Parathyroid adenoma (tissue), 2 donors: ENCODE results near the gene RGMB.

Source experiments
- H2AFZ ChIP-seq: fragments of 300-600 bp; sonication (generic); one replicate; pipeline ENCODE4 v1.7.0; 2017; ENCODE audit warnings: antibody characterized with exemption, mild to moderate bottlenecking
- H3K27ac ChIP-seq: fragments of 300-600 bp; sonication (generic); one replicate; pipeline ENCODE4 v1.7.0; 2017
- H3K27me3 ChIP-seq: fragments of 300-600 bp; sonication (generic); one replicate; pipeline ENCODE4 v1.7.0; 2017; ENCODE audit warnings: low read length; ENCODE audit not compliant: control insufficient read depth, insufficient read depth
- H3K36me3 ChIP-seq: fragments of 300-600 bp; sonication (generic); one replicate; pipeline ENCODE4 v1.7.0; 2017; ENCODE audit warnings: low read length; ENCODE audit not compliant: control insufficient read depth, insufficient read depth
- H3K4me1 ChIP-seq: fragments of 300-600 bp; sonication (generic); one replicate; pipeline ENCODE4 v1.7.0; 2017; ENCODE audit warnings: control low read depth
- H3K4me2 ChIP-seq: fragments of 300-600 bp; sonication (generic); one replicate; pipeline ENCODE4 v1.7.0; 2017; ENCODE audit warnings: low read length
- H3K4me3 ChIP-seq: fragments of 300-600 bp; sonication (generic); one replicate; pipeline ENCODE4 v1.7.0; 2017; ENCODE audit warnings: low read depth, low read length
- H3K79me2 ChIP-seq: fragments of 300-600 bp; sonication (generic); one replicate; pipeline ENCODE4 v1.7.0; 2017; ENCODE audit warnings: control low read depth
- H3K9ac ChIP-seq: fragments of 300-600 bp; sonication (generic); one replicate; pipeline ENCODE4 v1.7.0; 2017; ENCODE audit warnings: mild to moderate bottlenecking
- H3K9me3 ChIP-seq: fragments of 300-600 bp; sonication (generic); one replicate; pipeline ENCODE4 v1.7.0; 2017; ENCODE audit warnings: low read length; ENCODE audit not compliant: control insufficient read depth
- TF ChIP-seq, protein P1 (sequence below): fragments of 300-600 bp; sonication (generic); IDR thresholded peaks from one replicate; pipeline ENCODE4 v1.7.0; 2017; ENCODE audit warnings: antibody characterized with exemption, mild to moderate bottlenecking
- donor health status: primary hyperparathyroidism.

RGMB gene, protein sequence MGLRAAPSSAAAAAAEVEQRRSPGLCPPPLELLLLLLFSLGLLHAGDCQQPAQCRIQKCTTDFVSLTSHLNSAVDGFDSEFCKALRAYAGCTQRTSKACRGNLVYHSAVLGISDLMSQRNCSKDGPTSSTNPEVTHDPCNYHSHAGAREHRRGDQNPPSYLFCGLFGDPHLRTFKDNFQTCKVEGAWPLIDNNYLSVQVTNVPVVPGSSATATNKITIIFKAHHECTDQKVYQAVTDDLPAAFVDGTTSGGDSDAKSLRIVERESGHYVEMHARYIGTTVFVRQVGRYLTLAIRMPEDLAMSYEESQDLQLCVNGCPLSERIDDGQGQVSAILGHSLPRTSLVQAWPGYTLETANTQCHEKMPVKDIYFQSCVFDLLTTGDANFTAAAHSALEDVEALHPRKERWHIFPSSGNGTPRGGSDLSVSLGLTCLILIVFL

DNA sequence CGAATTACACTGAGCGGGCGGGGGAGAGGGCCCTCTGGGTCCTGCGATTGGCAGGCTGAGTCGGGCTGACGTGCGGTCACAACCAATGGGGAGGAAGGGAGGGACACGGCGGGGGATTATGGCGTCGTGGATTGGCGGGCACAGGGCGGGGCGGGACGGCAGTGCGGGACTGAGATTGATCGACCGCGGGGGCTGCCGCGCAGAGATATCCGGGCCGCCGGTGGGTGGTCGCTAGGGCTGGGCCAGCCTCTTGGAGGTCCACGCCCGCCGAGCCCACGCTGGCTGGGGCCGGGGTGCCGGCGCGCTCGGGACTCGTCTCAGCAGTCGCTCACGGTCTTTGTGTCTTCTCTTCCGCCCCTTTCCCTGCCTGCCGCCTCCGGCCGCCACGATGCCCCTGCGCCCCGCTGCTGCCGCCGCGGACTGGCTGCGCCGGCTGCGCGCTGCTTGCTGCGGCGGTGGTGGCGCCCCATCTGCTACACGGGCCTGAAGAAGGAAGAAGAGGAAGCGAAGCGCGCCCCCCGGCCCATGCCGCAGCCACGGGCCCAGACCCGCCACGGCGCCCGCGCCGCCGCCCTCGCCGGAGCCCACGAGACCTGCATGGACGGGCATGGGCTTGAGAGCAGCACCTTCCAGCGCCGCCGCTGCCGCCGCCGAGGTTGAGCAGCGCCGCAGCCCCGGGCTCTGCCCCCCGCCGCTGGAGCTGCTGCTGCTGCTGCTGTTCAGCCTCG lies at the start of gene RGMB:
RGMB (plus strand) TSS at position 200 of the 728 bp plus-strand sequence; CDS start at position 608, 408 bp downstream.
- Histone ChIP-seq H2AFZ (peak within 1 kb of the TSS; percentile 87), H3K27ac (peak within 1 kb of the TSS; percentile 85), H3K4me3 (peak within 1 kb of the TSS; percentile 78), H3K4me1 (peaks cover 8% of the 10 kb centered on the region), H3K9ac (peak within 1 kb of the TSS; percentile 38), H3K36me3 (no peaks in the 10 kb centered on the region), H3K9me3 (no peaks in the 10 kb centered on the region), H3K27me3 (no peaks in the 10 kb centered on the region), H3K4me2 (peak within 1 kb of the TSS; percentile 84), H3K79me2 (peaks cover 25% of the 10 kb centered on the region)
- TF ChIP-seq, protein P1, sequence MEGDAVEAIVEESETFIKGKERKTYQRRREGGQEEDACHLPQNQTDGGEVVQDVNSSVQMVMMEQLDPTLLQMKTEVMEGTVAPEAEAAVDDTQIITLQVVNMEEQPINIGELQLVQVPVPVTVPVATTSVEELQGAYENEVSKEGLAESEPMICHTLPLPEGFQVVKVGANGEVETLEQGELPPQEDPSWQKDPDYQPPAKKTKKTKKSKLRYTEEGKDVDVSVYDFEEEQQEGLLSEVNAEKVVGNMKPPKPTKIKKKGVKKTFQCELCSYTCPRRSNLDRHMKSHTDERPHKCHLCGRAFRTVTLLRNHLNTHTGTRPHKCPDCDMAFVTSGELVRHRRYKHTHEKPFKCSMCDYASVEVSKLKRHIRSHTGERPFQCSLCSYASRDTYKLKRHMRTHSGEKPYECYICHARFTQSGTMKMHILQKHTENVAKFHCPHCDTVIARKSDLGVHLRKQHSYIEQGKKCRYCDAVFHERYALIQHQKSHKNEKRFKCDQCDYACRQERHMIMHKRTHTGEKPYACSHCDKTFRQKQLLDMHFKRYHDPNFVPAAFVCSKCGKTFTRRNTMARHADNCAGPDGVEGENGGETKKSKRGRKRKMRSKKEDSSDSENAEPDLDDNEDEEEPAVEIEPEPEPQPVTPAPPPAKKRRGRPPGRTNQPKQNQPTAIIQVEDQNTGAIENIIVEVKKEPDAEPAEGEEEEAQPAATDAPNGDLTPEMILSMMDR: no peak

DNA sequence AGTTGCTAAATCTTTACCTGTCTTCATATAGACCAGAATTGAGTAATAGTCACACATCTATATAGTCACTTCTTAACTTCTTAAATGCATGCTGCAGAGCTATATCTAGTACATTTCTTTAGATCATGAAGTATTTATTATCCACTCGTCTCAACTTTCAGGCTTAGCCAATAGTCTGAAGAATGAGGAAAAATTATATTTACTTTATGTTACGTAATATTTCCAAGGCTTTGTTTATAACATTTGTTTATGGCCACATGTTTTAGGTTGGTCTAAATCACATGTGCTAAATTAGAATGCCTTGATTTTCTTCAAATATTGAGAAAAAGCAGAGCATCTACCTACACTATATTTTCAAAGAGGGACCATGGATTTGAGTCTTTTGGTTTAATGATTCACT lies 47.2 kb upstream of the RGMB start:
- TF ChIP-seq, protein P1: no peak
- Histone ChIP-seq H3K9me3 (no peaks in the 10 kb centered on the region), H3K36me3 (no peaks in the 10 kb centered on the region), H3K27me3 (no peaks in the 10 kb centered on the region), H3K4me1 (no peaks in the 10 kb centered on the region), H3K79me2 (no peaks in the 10 kb centered on the region), H3K27ac (no peak overlapping the region), H3K9ac (no peak overlapping the region), H2AFZ (no peak overlapping the region), H3K4me2 (no peak overlapping the region), H3K4me3 (no peak overlapping the region)

DNA sequence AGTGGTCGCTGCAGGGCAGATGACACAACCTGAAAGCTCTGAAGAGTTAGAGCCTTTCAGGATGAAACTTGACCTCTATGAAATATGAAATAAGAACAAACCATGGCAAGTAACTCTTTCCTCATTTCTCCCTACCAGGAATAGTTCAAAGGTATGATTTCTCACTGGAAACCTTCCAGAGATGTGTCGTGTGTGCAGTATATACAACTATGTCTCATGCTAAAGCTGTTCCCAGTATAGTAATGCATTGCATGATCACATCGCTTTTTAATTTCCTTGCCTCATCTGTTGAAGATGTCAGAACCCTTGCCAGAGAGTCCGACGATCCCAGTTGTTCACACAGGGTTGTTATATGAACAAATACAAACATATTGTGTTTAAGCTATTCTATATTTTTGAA lies 45.8 kb upstream of the RGMB start:
- TF ChIP-seq, protein P1: no peak
- no peak overlapping the region for H2AFZ ChIP-seq
- H3K27me3 ChIP-seq: no peaks in the 10 kb centered on the region
- H3K4me3 ChIP-seq: no peak overlapping the region
- no peak overlapping the region for H3K9ac ChIP-seq
- H3K4me1 ChIP-seq: no peaks in the 10 kb centered on the region
- no peaks in the 10 kb centered on the region for H3K9me3 ChIP-seq
- no peak overlapping the region for H3K4me2 ChIP-seq
- no peak overlapping the region for H3K27ac ChIP-seq
- no peaks in the 10 kb centered on the region for H3K36me3 ChIP-seq
- H3K79me2 ChIP-seq: no peaks in the 10 kb centered on the region

DNA sequence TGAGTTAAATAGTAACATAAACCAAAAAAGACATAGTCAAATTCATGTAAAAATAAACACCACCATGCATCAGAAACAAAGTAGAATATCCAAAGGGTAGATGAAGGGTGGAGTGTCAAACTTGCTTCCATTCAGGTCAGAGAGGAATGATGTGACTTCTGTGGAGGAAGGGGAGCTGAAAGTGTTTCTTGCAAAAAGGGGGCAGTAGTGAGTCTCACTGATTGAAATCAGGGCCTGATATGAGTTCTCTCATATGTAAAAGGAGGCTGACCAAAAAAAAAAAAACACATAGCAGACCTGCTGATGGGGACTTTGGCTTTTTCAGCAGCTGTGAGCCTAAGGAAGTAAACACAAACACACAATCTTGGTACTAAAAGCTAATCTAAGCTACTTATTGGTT lies 38.8 kb upstream of the RGMB start:
- Histone ChIP-seq H3K9ac (no peak overlapping the region), H3K27ac (no peak overlapping the region), H3K9me3 (no peaks in the 10 kb centered on the region), H3K4me3 (no peak overlapping the region), H3K36me3 (no peaks in the 10 kb centered on the region), H3K4me2 (no peak overlapping the region), H2AFZ (no peak overlapping the region), H3K79me2 (no peaks in the 10 kb centered on the region), H3K27me3 (no peaks in the 10 kb centered on the region), H3K4me1 (no peaks in the 10 kb centered on the region)
- TF ChIP-seq, protein P1: no peak
